ENCODE results near the gene SCGB2B2. TPM values are rescaled to one million over a fixed set of nuclear protein-coding genes. Genes with fewer than 3 reads are reported as not detected.

The SCGB2B2 gene
- total RNA-seq, 1 donor from 2014 or later = 0.89 TPM

DNA sequence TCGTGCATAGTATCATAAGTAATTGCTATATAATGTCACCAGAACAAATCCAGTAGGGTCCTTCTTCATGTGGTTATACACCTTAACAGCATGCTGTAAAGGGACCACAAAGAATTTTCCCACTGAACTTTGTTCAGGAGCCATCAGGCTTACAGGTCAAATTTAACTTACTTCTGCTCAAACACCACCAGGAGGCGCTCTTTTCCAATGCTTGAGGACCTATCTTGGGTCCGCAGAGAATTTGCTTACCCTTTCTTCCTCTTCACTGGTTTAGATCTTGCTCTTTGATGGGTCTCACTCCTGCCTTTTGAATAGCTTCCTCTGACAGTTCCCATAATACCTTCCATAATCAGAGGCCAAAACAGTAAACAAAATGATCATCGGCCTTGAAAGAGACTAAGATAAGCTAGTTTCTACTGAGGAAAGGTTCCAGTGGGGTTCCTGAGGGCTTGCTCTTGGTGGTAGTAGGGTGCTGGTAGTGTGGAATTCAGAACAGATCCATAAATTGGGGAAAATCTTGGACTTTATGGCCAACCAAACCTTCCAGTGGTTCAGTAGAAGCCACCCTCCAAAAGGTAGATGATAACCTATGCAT lies 37.4 kb downstream of the SCGB2B2 start:
- intact Hi-C loops (cut with micrococcal nuclease) = loop anchor here (5.0 kb wide), 1 partner anchor 73 kb away; no protein-coding TSS in a partner anchor
- peak; percentile 38 for DNase-seq
- ATAC-seq = peak; percentile 69

DNA sequence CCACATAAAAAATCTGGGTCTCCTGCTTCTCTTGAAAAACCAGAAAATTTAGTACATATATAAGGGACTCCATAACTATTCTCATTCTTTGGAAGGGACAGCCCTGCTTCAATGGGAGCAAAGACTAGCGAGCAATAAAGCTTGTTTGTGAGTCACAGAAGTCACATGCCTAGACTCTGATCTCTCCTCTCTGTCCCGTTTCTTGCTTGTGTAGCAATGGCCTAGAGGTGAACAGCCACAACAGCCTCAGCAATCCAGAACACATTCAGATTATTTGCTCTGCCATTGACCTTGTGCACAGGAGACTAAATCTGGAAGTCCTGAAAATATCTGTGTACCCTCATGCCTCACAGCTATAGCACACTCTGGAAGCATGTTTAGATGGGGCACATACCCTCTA lies 43.2 kb downstream of the SCGB2B2 start:
- no peak for ATAC-seq
- intact Hi-C loops (cut with micrococcal nuclease) = no loop called here
- no peak for DNase-seq

Other genes with a start within 250 kb of the SCGB2B2 start
- 51.1 TPM for gene UBA2, start 248.8 kb downstream of the SCGB2B2 start, total RNA-seq
- 26.2 TPM for gene WTIP, start 195.4 kb downstream of the SCGB2B2 start, total RNA-seq
- gene ZNF302, start 519 bp upstream of the SCGB2B2 start, total RNA-seq = 40.2 TPM
- 21.6 TPM for gene ZNF181, start 57.1 kb upstream of the SCGB2B2 start, total RNA-seq
- gene ZNF599, start 96.1 kb upstream of the SCGB2B2 start, total RNA-seq = 3.4 TPM
- gene ZNF30, start 249.7 kb upstream of the SCGB2B2 start, total RNA-seq = 3.7 TPM